Ishikawa (cell line): ENCODE measurements around the gene WWOX.

Experiments used
- EGR1 ChIP-seq: IDR thresholded peaks from 2 replicates; pipeline ENCODE4 v1.6.1; 2012
- EP300 ChIP-seq: IDR thresholded peaks from 2 replicates; pipeline ENCODE4 v1.6.1; 2012; ENCODE audit warnings: borderline replicate concordance
- MAX ChIP-seq: IDR thresholded peaks from 2 replicates; pipeline ENCODE4 v1.6.1; 2012
- RAD21 ChIP-seq: IDR thresholded peaks from 2 replicates; pipeline ENCODE4 v1.6.1; 2012; ENCODE audit warnings: low read depth
- TCF12 ChIP-seq: IDR thresholded peaks from 2 replicates; pipeline ENCODE4 v1.6.1; 2012; ENCODE audit warnings: low read depth
- TEAD4 ChIP-seq: IDR thresholded peaks from 2 replicates; pipeline ENCODE4 v1.6.1; 2012
- YY1 ChIP-seq: IDR thresholded peaks from 2 replicates; pipeline ENCODE4 v1.6.1; 2012; ENCODE audit warnings: low read depth
- ZBTB7A ChIP-seq: IDR thresholded peaks from 2 replicates; pipeline ENCODE4 v1.6.1; 2012; ENCODE audit warnings: low read depth
- TF ChIP-seq, protein P1 (sequence below): IDR thresholded peaks from 2 replicates; pipeline ENCODE4 v1.6.1; 2012; ENCODE audit warnings: low read depth, mild to moderate bottlenecking
- TF ChIP-seq, protein P2 (sequence below): IDR thresholded peaks from 2 replicates; pipeline ENCODE4 v1.6.1; 2012

DNA sequence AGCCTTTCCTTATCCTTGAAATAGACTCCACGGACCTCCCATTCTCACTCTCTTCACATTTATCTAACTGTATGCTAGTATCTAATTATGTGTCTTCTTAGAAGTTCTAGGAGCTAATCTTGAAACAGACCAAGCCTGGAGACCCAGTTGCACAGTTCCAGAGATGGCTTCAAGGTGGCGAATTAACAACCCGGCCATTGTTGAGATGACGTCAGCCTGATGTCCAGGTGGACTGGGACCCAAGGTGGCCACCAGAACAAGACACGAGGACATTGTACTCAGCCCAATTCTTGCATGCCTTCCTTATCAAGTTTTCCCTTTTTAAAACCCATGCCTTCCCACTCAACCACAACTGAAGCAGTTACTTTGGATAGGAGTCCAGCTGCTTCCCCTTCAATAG, 29.5 kb upstream of the WWOX start:
- TF ChIP-seq, protein P1, sequence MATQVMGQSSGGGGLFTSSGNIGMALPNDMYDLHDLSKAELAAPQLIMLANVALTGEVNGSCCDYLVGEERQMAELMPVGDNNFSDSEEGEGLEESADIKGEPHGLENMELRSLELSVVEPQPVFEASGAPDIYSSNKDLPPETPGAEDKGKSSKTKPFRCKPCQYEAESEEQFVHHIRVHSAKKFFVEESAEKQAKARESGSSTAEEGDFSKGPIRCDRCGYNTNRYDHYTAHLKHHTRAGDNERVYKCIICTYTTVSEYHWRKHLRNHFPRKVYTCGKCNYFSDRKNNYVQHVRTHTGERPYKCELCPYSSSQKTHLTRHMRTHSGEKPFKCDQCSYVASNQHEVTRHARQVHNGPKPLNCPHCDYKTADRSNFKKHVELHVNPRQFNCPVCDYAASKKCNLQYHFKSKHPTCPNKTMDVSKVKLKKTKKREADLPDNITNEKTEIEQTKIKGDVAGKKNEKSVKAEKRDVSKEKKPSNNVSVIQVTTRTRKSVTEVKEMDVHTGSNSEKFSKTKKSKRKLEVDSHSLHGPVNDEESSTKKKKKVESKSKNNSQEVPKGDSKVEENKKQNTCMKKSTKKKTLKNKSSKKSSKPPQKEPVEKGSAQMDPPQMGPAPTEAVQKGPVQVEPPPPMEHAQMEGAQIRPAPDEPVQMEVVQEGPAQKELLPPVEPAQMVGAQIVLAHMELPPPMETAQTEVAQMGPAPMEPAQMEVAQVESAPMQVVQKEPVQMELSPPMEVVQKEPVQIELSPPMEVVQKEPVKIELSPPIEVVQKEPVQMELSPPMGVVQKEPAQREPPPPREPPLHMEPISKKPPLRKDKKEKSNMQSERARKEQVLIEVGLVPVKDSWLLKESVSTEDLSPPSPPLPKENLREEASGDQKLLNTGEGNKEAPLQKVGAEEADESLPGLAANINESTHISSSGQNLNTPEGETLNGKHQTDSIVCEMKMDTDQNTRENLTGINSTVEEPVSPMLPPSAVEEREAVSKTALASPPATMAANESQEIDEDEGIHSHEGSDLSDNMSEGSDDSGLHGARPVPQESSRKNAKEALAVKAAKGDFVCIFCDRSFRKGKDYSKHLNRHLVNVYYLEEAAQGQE, result no peak
- TF ChIP-seq RAD21 (no peak), TEAD4 (no peak), ZBTB7A (no peak), TCF12 (no peak), MAX (no peak), EGR1 (no peak), YY1 (no peak), EP300 (no peak)
- TF ChIP-seq, protein P2, sequence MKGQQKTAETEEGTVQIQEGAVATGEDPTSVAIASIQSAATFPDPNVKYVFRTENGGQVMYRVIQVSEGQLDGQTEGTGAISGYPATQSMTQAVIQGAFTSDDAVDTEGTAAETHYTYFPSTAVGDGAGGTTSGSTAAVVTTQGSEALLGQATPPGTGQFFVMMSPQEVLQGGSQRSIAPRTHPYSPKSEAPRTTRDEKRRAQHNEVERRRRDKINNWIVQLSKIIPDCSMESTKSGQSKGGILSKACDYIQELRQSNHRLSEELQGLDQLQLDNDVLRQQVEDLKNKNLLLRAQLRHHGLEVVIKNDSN, result no peak
